ENCODE measurements around the gene CLK3.

CLK3 gene

GRCh38 chr15:74667975-74668374, 52.3 kb downstream of the CLK3 start:
- Histone ChIP-seq H3K27ac (ENCODE audit: low read length) (no peak overlapping the region), H3K4me1 (ENCODE audit: control insufficient read depth in 1 of 2, insufficient read depth in 2 of 2, low read length in 2 of 2) (peaks cover 5 to 18% of the 10 kb centered on the region in 2 donors), H3K27me3 (ENCODE audit: low read depth, low read length) (no peaks in the 10 kb centered on the region), H3K9me3 (ENCODE audit: control insufficient read depth in 1 of 2, low read length in 2 of 2) (no peaks in the 10 kb centered on the region), H3K4me3 (ENCODE audit: low read depth in 1 of 2, low read length in 2 of 2) (no peak overlapping the region), H3K36me3 (ENCODE audit: control insufficient read depth in 1 of 2, insufficient read depth in 2 of 2, low read length in 2 of 2) (peaks cover 20 to 23% of the 10 kb centered on the region in 2 donors)

- peaks cover 26 to 31% of the 10 kb centered on the region in 2 donors for H3K36me3 ChIP-seq (ENCODE audit: control insufficient read depth in 1 of 2, insufficient read depth in 2 of 2, low read length in 2 of 2)
- peaks cover 0 to 4% of the 10 kb centered on the region in 2 donors for H3K4me1 ChIP-seq (ENCODE audit: control insufficient read depth in 1 of 2, insufficient read depth in 2 of 2, low read length in 2 of 2)
- no peak overlapping the region for H3K4me3 ChIP-seq (ENCODE audit: low read depth in 1 of 2, low read length in 2 of 2)
- no peak overlapping the region for H3K27ac ChIP-seq (ENCODE audit: low read length)
- no peaks in the 10 kb centered on the region for H3K27me3 ChIP-seq (ENCODE audit: low read depth, low read length)
- H3K9me3 ChIP-seq (ENCODE audit: control insufficient read depth in 1 of 2, low read length in 2 of 2) = no peaks in the 10 kb centered on the region
These were observed 54.0 kb downstream of the CLK3 start for GRCh38 chr15:74669627-74670026.

- H3K4me1 ChIP-seq (ENCODE audit: control insufficient read depth in 1 of 2, insufficient read depth in 2 of 2, low read length in 2 of 2) = no peaks in the 10 kb centered on the region
- H3K27ac ChIP-seq (ENCODE audit: low read length) = no peak overlapping the region
- no peak overlapping the region for H3K4me3 ChIP-seq (ENCODE audit: low read depth in 1 of 2, low read length in 2 of 2)
- H3K9me3 ChIP-seq (ENCODE audit: control insufficient read depth in 1 of 2, low read length in 2 of 2) = no peaks in the 10 kb centered on the region
- no peaks in the 10 kb centered on the region for H3K27me3 ChIP-seq (ENCODE audit: low read depth, low read length)
- H3K36me3 ChIP-seq (ENCODE audit: control insufficient read depth in 1 of 2, insufficient read depth in 2 of 2, low read length in 2 of 2) = peaks cover 24 to 34% of the 10 kb centered on the region in 2 donors
These were observed 58.5 kb downstream of the CLK3 start for GRCh38 chr15:74674161-74674560.

GRCh38 chr15:74676801-74677200, 61.2 kb downstream of the CLK3 start:
- no peak overlapping the region for H3K4me3 ChIP-seq (ENCODE audit: low read depth in 1 of 2, low read length in 2 of 2)
- no peaks in the 10 kb centered on the region for H3K27me3 ChIP-seq (ENCODE audit: low read depth, low read length)
- H3K36me3 ChIP-seq (ENCODE audit: control insufficient read depth in 1 of 2, insufficient read depth in 2 of 2, low read length in 2 of 2) = peaks cover 13 to 19% of the 10 kb centered on the region in 2 donors
- H3K9me3 ChIP-seq (ENCODE audit: control insufficient read depth in 1 of 2, low read length in 2 of 2) = no peaks in the 10 kb centered on the region
- no peak overlapping the region for H3K27ac ChIP-seq (ENCODE audit: low read length)
- no peaks in the 10 kb centered on the region for H3K4me1 ChIP-seq (ENCODE audit: control insufficient read depth in 1 of 2, insufficient read depth in 2 of 2, low read length in 2 of 2)
